ENCODE measurements around the gene TSPY4.
"Not testable (repeated sequence)": the region's sequence is repeated elsewhere in the genome, so short reads cannot be mapped to it uniquely, and the experiment has no call there.

Gene TSPY4, protein sequence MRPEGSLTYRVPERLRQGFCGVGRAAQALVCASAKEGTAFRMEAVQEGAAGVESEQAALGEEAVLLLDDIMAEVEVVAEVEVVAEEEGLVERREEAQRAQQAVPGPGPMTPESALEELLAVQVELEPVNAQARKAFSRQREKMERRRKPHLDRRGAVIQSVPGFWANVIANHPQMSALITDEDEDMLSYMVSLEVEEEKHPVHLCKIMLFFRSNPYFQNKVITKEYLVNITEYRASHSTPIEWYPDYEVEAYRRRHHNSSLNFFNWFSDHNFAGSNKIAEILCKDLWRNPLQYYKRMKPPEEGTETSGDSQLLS

DNA sequence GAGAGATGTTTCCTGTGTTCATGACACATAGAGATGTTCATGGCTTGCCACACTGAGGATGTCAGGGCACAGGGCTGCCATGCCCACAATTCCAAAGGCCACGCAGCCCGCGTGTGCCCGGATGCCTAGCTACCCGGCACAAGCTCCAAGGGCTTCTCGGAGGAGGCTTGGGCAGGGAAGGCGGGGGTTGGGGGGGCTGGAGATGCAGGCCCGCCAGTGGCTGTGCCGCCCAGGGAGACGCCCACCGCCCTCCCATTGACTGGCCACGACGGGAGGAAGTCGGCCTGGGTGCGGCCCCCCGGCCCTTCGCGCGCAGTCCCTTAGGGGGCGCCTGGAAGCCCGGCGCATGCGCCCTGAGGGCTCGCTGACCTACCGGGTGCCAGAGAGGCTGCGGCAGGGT, at the start of gene TSPY4:
TSPY4 (plus strand) TSS at position 301 of the 400 bp plus-strand sequence; CDS start at position 347, 46 bp downstream.
- DNase-seq (ENCODE audit: low spot score), result not testable (repeated sequence)

DNA sequence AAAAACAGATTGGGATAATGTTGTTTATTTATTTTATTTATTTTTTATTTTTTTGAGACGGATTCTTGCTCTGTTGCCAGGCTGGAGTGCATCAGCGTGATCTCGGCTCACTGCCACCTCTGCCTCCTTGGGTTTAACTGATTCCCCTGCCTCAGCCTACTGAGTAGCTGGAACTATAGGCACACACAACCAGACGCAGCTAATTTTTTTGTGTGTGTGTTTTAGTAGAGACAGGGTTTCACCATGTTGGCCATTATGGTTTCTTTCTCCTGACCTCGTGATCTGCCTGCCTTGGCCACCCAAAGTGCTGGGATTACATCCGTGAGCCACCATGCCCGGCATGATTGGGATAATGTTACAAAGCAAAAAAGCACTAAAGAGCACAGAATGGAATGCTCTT, 16.3 kb upstream of the TSPY4 start:
- DNase-seq (ENCODE audit: low spot score), result no peak

DNA sequence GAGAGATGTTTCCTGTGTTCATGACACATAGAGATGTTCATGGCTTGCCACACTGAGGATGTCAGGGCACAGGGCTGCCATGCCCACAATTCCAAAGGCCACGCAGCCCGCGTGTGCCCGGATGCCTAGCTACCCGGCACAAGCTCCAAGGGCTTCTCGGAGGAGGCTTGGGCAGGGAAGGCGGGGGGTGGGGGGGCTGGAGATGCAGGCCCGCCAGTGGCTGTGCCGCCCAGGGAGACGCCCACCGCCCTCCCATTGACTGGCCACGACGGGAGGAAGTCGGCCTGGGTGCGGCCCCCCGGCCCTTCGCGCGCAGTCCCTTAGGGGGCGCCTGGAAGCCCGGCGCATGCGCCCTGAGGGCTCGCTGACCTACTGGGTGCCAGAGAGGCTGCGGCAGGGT, 20.2 kb downstream of the TSPY4 start, which contains the start of gene TSPY8:
TSPY8 (plus strand) TSS at position 301 of the 400 bp plus-strand sequence; CDS start at position 347, 46 bp downstream.
- not testable (repeated sequence) for DNase-seq (ENCODE audit: low spot score)
